Astrocyte (in vitro differentiated cells and primary cell): ENCODE measurements around the gene SCYGR8. TPM values are rescaled to one million over a fixed set of nuclear protein-coding genes. Genes with fewer than 3 reads are reported as not detected.

Experiments used
- DNase-seq: peaks from one replicate; pipeline ENCODE4 v3.0.0-alpha.2; 2010; ENCODE audit warnings: low read depth
- FAIRE-seq: peaks from 2 replicates; lab custom pipeline; 2011; peaks lifted over from hg19 to GRCh38; lab: Jason Lieb, UNC
- H2AFZ ChIP-seq: 2 replicates; pipeline ENCODE4 v1.6.0; 2012; ENCODE audit warnings: low read depth, low read length, inconsistent platforms
- H3K27ac ChIP-seq: 2 replicates; pipeline ENCODE4 v1.5.1; 2011; ENCODE audit warnings: low read depth, low read length, inconsistent platforms
- H3K27me3 ChIP-seq: 2 replicates; pipeline ENCODE4 v1.6.0; 2011; ENCODE audit warnings: low read length, inconsistent platforms; ENCODE audit not compliant: insufficient read depth
- H3K36me3 ChIP-seq: 2 replicates; pipeline ENCODE4 v1.5.1; 2011; ENCODE audit warnings: low read length, inconsistent platforms; ENCODE audit not compliant: insufficient read depth
- H3K4me1 ChIP-seq: 2 replicates; pipeline ENCODE4 v1.5.1; 2011; ENCODE audit warnings: low read length, inconsistent platforms; ENCODE audit not compliant: insufficient read depth
- H3K4me2 ChIP-seq: 2 replicates; pipeline ENCODE4 v1.6.0; 2012; ENCODE audit warnings: low read length, inconsistent platforms
- H3K4me3 ChIP-seq: 2 replicates; pipeline ENCODE4 v1.5.1; 2011; ENCODE audit warnings: low read depth, mild to moderate bottlenecking, low read length, inconsistent platforms; ENCODE audit not compliant: insufficient read depth
- H3K79me2 ChIP-seq: 2 replicates; pipeline ENCODE4 v1.6.0; 2012; ENCODE audit warnings: mild to moderate bottlenecking, low read length, inconsistent platforms; ENCODE audit not compliant: insufficient read depth
- H3K9ac ChIP-seq: 2 replicates; pipeline ENCODE4 v1.6.0; 2012; ENCODE audit warnings: mild to moderate bottlenecking, low read length, inconsistent platforms
- H3K9me3 ChIP-seq: 2 replicates; pipeline ENCODE4 v1.5.1; 2012; ENCODE audit warnings: low read depth, mild to moderate bottlenecking, low read length, inconsistent platforms; ENCODE audit not compliant: insufficient read depth
- H4K20me1 ChIP-seq: 2 replicates; pipeline ENCODE4 v1.6.0; 2012; ENCODE audit warnings: low read length, inconsistent platforms; ENCODE audit not compliant: insufficient read depth
- H3K27ac Mint-ChIP-seq: one replicate; pipeline ENCODE4 v1.8.0; 2021; ENCODE audit warnings: mild to moderate bottlenecking, mixed read lengths; ENCODE audit not compliant: unreplicated experiment
- H3K27me3 Mint-ChIP-seq: one replicate; pipeline ENCODE4 v1.8.0; 2021; ENCODE audit warnings: low read depth, mixed read lengths; ENCODE audit not compliant: unreplicated experiment
- H3K36me3 Mint-ChIP-seq: one replicate; pipeline ENCODE4 v1.8.0; 2021; ENCODE audit warnings: low read depth, mixed read lengths; ENCODE audit not compliant: unreplicated experiment
- H3K4me1 Mint-ChIP-seq: one replicate; pipeline ENCODE4 v1.8.0; 2021; ENCODE audit warnings: low read depth, mixed read lengths; ENCODE audit not compliant: unreplicated experiment
- H3K4me3 Mint-ChIP-seq: one replicate; pipeline ENCODE4 v1.8.0; 2021; ENCODE audit warnings: mild to moderate bottlenecking, moderate library complexity, mixed read lengths; ENCODE audit not compliant: unreplicated experiment
- H3K9me3 Mint-ChIP-seq: one replicate; pipeline ENCODE4 v1.8.0; 2021; ENCODE audit warnings: mild to moderate bottlenecking, mixed read lengths; ENCODE audit not compliant: unreplicated experiment
- EZH2 ChIP-seq: IDR thresholded peaks from 2 replicates; pipeline ENCODE4 v1.6.1; 2012; ENCODE audit warnings: mild to moderate bottlenecking, low read length, inconsistent platforms; ENCODE audit not compliant: insufficient read depth
- total RNA-seq: library from RNA; stranded (reverse); gene quantifications from 2 replicates; pipeline ENCODE4 v1.2.1, GENCODE V29; 2021
- TF ChIP-seq, protein P1 (sequence below): IDR thresholded peaks from 2 replicates; pipeline ENCODE4 v1.5.1; 2011; ENCODE audit warnings: low read depth, mild to moderate bottlenecking, inconsistent platforms, low read length, moderate library complexity; ENCODE audit not compliant: insufficient read depth

Gene SCYGR8
- total RNA-seq, 1 donor from 2014 or later = not detected

DNA sequence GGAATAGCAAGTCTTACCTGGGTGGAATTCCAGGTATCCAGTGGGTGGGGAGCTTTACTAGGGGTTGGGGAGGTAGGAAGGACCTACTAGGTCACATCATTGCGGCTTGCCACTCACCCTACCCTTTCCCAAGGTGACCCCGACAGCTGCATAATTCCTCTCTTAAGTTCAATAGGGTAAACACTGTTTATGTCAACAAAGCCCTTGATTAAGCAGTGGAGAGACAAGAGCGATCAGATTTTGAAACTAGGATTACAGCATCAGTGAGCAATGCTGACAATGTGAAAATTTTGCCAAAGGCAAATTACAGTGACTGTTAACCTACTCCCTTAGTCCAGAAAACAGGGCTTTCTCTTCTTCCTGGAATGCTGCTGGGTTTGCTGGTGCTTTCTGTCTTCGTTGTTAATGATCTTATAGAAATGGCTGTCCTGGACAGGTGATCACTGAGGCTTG is 42.4 kb upstream of the SCYGR8 start:
- no peak for TF ChIP-seq EZH2
- TF ChIP-seq, protein P1, sequence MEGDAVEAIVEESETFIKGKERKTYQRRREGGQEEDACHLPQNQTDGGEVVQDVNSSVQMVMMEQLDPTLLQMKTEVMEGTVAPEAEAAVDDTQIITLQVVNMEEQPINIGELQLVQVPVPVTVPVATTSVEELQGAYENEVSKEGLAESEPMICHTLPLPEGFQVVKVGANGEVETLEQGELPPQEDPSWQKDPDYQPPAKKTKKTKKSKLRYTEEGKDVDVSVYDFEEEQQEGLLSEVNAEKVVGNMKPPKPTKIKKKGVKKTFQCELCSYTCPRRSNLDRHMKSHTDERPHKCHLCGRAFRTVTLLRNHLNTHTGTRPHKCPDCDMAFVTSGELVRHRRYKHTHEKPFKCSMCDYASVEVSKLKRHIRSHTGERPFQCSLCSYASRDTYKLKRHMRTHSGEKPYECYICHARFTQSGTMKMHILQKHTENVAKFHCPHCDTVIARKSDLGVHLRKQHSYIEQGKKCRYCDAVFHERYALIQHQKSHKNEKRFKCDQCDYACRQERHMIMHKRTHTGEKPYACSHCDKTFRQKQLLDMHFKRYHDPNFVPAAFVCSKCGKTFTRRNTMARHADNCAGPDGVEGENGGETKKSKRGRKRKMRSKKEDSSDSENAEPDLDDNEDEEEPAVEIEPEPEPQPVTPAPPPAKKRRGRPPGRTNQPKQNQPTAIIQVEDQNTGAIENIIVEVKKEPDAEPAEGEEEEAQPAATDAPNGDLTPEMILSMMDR = no peak
- no peaks in the 10 kb centered on the region for H3K27me3 ChIP-seq
- peak; percentile 8 for DNase-seq
- H3K9ac ChIP-seq = no peak overlapping the region
- H3K4me1 Mint-ChIP-seq = peaks cover 3% of the 10 kb centered on the region
- H3K27ac ChIP-seq = no peak overlapping the region
- H3K27ac Mint-ChIP-seq = no peak overlapping the region
- no peak overlapping the region for H2AFZ ChIP-seq
- H3K79me2 ChIP-seq = no peaks in the 10 kb centered on the region
- H3K36me3 ChIP-seq = no peaks in the 10 kb centered on the region
- no peak overlapping the region for H3K4me3 ChIP-seq
- no peaks in the 10 kb centered on the region for H3K9me3 ChIP-seq
- no peaks in the 10 kb centered on the region for H3K9me3 Mint-ChIP-seq
- peaks cover 2% of the 10 kb centered on the region for H3K27me3 Mint-ChIP-seq
- no peaks in the 10 kb centered on the region for H3K4me1 ChIP-seq
- no peak for FAIRE-seq
- H3K4me2 ChIP-seq = no peak overlapping the region
- no peaks in the 10 kb centered on the region for H3K36me3 Mint-ChIP-seq
- H4K20me1 ChIP-seq = no peaks in the 10 kb centered on the region
- no peak overlapping the region for H3K4me3 Mint-ChIP-seq

DNA sequence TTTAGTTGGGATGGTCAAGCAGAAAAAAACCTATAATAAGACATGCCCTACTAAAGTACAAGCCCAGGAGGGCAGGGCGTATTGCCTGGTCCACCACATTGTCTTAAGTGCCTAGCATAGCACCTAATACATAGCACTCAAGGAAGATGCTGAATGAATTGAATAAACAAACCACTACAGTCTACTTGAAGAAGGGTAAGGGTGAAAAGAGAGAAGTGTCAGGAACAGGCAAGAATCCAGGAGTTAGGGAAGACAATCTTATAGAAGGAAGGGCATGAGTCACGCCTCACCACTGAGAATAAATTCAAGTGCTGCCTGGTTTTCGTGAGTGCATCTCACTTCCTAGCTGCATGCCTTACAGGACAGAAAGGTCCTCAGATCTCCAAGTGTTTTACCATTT is 41.7 kb upstream of the SCYGR8 start:
- no peaks in the 10 kb centered on the region for H3K79me2 ChIP-seq
- H3K27me3 ChIP-seq = no peaks in the 10 kb centered on the region
- TF ChIP-seq, protein P1 = no peak
- TF ChIP-seq EZH2 = no peak
- H3K27me3 Mint-ChIP-seq = peaks cover 2% of the 10 kb centered on the region
- no peak for FAIRE-seq
- no peaks in the 10 kb centered on the region for H3K9me3 ChIP-seq
- H3K27ac ChIP-seq = no peak overlapping the region
- H3K4me3 Mint-ChIP-seq = no peak overlapping the region
- H3K4me1 Mint-ChIP-seq = peaks cover 3% of the 10 kb centered on the region
- H3K9ac ChIP-seq = no peak overlapping the region
- no peaks in the 10 kb centered on the region for H3K36me3 Mint-ChIP-seq
- H3K9me3 Mint-ChIP-seq = no peaks in the 10 kb centered on the region
- no peaks in the 10 kb centered on the region for H3K36me3 ChIP-seq
- no peaks in the 10 kb centered on the region for H4K20me1 ChIP-seq
- H3K4me1 ChIP-seq = no peaks in the 10 kb centered on the region
- no peak overlapping the region for H3K4me3 ChIP-seq
- H3K27ac Mint-ChIP-seq = no peak overlapping the region
- peak; percentile 22 for DNase-seq
- H3K4me2 ChIP-seq = no peak overlapping the region
- H2AFZ ChIP-seq = no peak overlapping the region

DNA sequence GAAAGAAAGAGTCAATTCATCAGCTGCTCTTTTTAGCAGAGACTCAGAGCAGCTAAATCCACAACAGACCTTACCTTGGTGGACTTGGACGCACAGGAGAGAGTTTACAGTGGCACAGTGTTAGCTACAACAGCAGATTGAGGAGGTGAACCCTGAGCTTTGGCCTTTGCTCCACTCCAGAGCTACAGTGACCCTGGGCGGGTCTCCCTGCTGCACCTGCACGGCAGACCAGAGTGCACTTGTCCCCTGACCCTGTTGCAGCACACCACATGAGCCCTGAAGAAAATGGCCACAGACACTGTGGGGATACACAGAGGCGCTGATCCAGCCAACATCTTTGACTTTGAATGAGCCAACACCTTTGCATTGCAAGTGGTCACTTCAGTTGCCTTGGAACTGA is 38.8 kb upstream of the SCYGR8 start:
- FAIRE-seq (no peak), DNase-seq (no peak)
- Mint-ChIP-seq H3K27ac (no peak overlapping the region), H3K9me3 (no peaks in the 10 kb centered on the region), H3K27me3 (peaks cover 2% of the 10 kb centered on the region), H3K4me1 (peaks cover 3% of the 10 kb centered on the region), H3K36me3 (peaks cover 2% of the 10 kb centered on the region), H3K4me3 (no peak overlapping the region)
- H3K36me3 ChIP-seq = no peaks in the 10 kb centered on the region
- H3K4me3 ChIP-seq = no peak overlapping the region
- no peaks in the 10 kb centered on the region for H3K9me3 ChIP-seq
- H3K27me3 ChIP-seq = no peaks in the 10 kb centered on the region
- H3K4me1 ChIP-seq = no peaks in the 10 kb centered on the region
- no peak overlapping the region for H2AFZ ChIP-seq
- H3K79me2 ChIP-seq = no peaks in the 10 kb centered on the region
- no peak overlapping the region for H3K4me2 ChIP-seq
- TF ChIP-seq, protein P1 = no peak
- H3K9ac ChIP-seq = no peak overlapping the region
- H3K27ac ChIP-seq = no peak overlapping the region
- H4K20me1 ChIP-seq = no peaks in the 10 kb centered on the region
